GM12891 (cell line): ENCODE data around the gene MED27.

Experiments used
- POLR2A ChIP-seq: IDR thresholded peaks from 2 replicates; pipeline ENCODE4 v1.6.1; 2011; ENCODE audit warnings: low read depth, low read length, control low read depth
- POLR2AphosphoS5 ChIP-seq: IDR thresholded peaks from 2 replicates; pipeline ENCODE4 v1.6.1; 2011; ENCODE audit warnings: low read depth, low read length, control low read depth

- TF ChIP-seq POLR2A (no peak), POLR2AphosphoS5 (no peak)
These were observed 198.7 kb downstream of the MED27 start for GRCh38 chr9:131880833-131881583.
